ENCODE data around the gene HMX1. TPM values are rescaled to one million over a fixed set of nuclear protein-coding genes. Genes with fewer than 3 reads are reported as not detected.

Gene HMX1
- total RNA-seq, 4 donors from 2014 or later = 0.19 TPM; not detected in 3

- intact Hi-C loops (cut with DNase I) = no loop called here
Measured at GRCh38 chr4:8817813-8818062, 53.9 kb downstream of the HMX1 start.

DNA sequence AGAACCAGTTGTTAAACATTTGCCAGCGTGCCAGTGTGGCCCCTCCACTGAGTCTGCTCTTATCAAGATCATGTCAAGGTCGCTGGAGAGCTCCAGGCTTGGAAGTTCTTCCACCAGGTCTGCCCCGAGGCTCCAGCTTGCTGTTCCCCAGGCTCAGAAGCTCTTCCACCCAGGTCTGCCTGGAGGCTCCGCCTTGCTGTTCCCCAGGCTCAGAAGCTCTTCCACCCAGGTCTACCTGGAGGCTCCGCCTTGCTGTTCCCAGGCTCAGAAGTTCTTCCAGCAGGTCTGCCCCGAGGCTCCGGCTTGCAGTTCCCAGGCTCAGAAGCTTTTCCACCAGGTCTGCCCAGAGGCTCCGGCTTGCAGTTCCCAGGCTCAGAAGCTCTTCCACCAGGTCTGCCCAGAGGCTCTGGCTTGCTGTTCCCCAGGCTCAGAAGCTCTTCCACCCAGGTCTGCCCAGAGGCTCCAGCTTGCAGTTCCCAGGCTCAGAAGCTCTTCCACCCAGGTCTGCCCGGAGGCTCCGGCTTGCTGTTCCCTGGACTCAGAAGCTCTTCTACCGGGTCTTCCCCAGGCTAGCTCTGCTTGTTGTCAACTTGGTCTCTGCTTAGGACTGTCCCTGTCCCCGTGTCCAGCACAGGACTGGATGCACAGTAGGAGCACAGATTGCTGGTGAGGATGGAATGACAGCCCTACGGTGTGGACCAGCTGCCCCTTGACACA is 54.4 kb downstream of the HMX1 start:
- no peaks in the 10 kb centered on the region for H3K4me1 ChIP-seq
- peaks cover 0 to 47% (median 0%) of the 10 kb centered on the region in 4 donors for H3K27me3 ChIP-seq
- TF ChIP-seq CTCF (IDR thresholded peaks at IDR 0.05) (no peak), POLR2A (IDR thresholded peaks at IDR 0.05) (no peak)
- H3K36me3 ChIP-seq = no peaks in the 10 kb centered on the region
- no peaks in the 10 kb centered on the region for H3K9me3 ChIP-seq
- intact Hi-C loops (cut with DNase I) = no loop called here
- no peak overlapping the region for H3K4me3 ChIP-seq
- WGBS, 2 donors = 70 to 77% methylated on average over 5 to 11 of the region's 13 CpGs
- no peak for DNase-seq
- no peak overlapping the region for H3K27ac ChIP-seq

More at GRCh38 chr4:8817813-8818062, 53.9 kb downstream of the HMX1 start:
- no peak overlapping the region for H3K27ac ChIP-seq
- peaks cover 0 to 47% (median 0%) of the 10 kb centered on the region in 4 donors for H3K27me3 ChIP-seq
- no peaks in the 10 kb centered on the region for H3K9me3 ChIP-seq
- H3K36me3 ChIP-seq = no peaks in the 10 kb centered on the region
- DNase-seq = no peak
- no peaks in the 10 kb centered on the region for H3K4me1 ChIP-seq
- 27 to 40% methylated on average over 1 to 3 of the region's 5 CpGs for WGBS, 2 donors
- H3K4me3 ChIP-seq = no peak overlapping the region
- TF ChIP-seq POLR2A (IDR thresholded peaks at IDR 0.05) (no peak), CTCF (IDR thresholded peaks at IDR 0.05) (no peak)
